Ovary (tissue), 9 donors: ENCODE results near the gene BICRA. TPM values are rescaled to one million over a fixed set of nuclear protein-coding genes. Genes with fewer than 3 reads are reported as not detected.

Experiments used
- DNase-seq, 5 donors: peaks; one replicate each; pipeline ENCODE4 v3.0.0-alpha.2; 2019 to 2020
- H3K27ac ChIP-seq, 2 donors: fragments of 200-600 bp; one replicate each; pipeline versions ENCODE4 v1.5.1 to v1.8.0; 2019 to 2022
- H3K27me3 ChIP-seq: fragments of 200-600 bp; one replicate; pipeline ENCODE4 v1.8.0; 2022
- H3K36me3 ChIP-seq: fragments of 200-600 bp; sonication (generic); one replicate; pipeline ENCODE4 v1.5.1; 2019
- H3K4me1 ChIP-seq: one replicate; pipeline ENCODE4 v1.8.1; 2013; ENCODE audit warnings: mild to moderate bottlenecking, moderate library complexity; ENCODE audit not compliant: insufficient read depth
- H3K4me3 ChIP-seq: fragments of 200-600 bp; sonication (generic); one replicate; pipeline ENCODE4 v1.5.1; 2017
- H3K9me3 ChIP-seq, 2 donors: fragments of 200-600 bp in 1 of 2; sonication (generic) in 1 of 2; one replicate each; pipeline versions ENCODE4 v1.5.1 to v1.8.1; 2013 to 2019; ENCODE audit warnings: mild to moderate bottlenecking in 1 of 2, moderate library complexity in 1 of 2
- EP300 ChIP-seq: sonication (generic); formaldehyde crosslinking; IDR thresholded peaks from one replicate; pipeline ENCODE4 v1.6.1; 2017; ENCODE audit warnings: antibody characterized with exemption
- POLR2A ChIP-seq: fragments of 450-650 bp; IDR thresholded peaks from one replicate; pipeline ENCODE4 v1.6.1; 2017; ENCODE audit warnings: antibody characterized with exemption, mild to moderate bottlenecking, moderate library complexity
- WGBS, 3 donors: extraction: QIAGEN DNeasy Blood & Tissue Kit in 1 of 3; methylation state at CpG; one replicate each; pipeline versions ENCODE4 v1.1.5 to v1.1.7; 2013 to 2017; 5-methylcytosine and 5-hydroxymethylcytosine counted together
- intact Hi-C, 4 donors: fragments of 100-400 bp; cut with DNase I; formaldehyde crosslinking; loops; one replicate each; pipeline versions ENCODE4 v1.11.0 to v1.15.1; 2022 to 2023
- polyA plus RNA-seq, 2 donors: library from polyadenylated mRNA; stranded (reverse); fragments of 200-250 nt in 1 of 2; fragments of 350-450 nt in 1 of 2; fragmentation: Illumina TruSeq in 1 of 2; extraction: RNeasy Lipid Tissue Mini Kit (QIAGEN cat#74804) in 1 of 2; gene quantifications; one replicate each; pipeline ENCODE4 v1.2.3, GENCODE V29; 2013 to 2014
- total RNA-seq, 7 donors: library from RNA; depleted of rRNA in 2 of 7; stranded (reverse); fragments of >200 nt in 2 of 7; fragmentation: NEBNext Ultra II Directional in 3 of 7; extraction: Animal tissue kit (Norgen Biotek cat#: 25700) in 3 of 7; gene quantifications; one replicate each; pipeline versions ENCODE4 v1.1.0 to v1.2.4, GENCODE V29; 2016 to 2023
- TF ChIP-seq, protein P1 (sequence below), 3 donors: fragments of 450-650 bp in 2 of 3; fragments of 200-600 bp in 1 of 3; IDR thresholded peaks; one replicate each; pipeline versions ENCODE4 v1.5.1 to v1.8.0; 2016 to 2022; ENCODE audit warnings: antibody characterized with exemption in 3 of 3, mild to moderate bottlenecking in 1 of 3
- donor health status: DM: no; HTN: no; CAD: no; lungs with moderate emphysema.
- donor health status: DM: no; HTN: no; CAD: no.
- donor health status: Bipolar disorder and iron deficiency.
- donor health status: DM: yes; HTN: yes; CAD: no.
- donor health status: DM: no; HTN: no; CAD: no.
- donor health status: DM: yes; HTN: yes; CAD: no.

The BICRA gene
- total and polyA plus RNA-seq, 9 donors: 3.7 to 21.7 (median 12.9) TPM

DNA sequence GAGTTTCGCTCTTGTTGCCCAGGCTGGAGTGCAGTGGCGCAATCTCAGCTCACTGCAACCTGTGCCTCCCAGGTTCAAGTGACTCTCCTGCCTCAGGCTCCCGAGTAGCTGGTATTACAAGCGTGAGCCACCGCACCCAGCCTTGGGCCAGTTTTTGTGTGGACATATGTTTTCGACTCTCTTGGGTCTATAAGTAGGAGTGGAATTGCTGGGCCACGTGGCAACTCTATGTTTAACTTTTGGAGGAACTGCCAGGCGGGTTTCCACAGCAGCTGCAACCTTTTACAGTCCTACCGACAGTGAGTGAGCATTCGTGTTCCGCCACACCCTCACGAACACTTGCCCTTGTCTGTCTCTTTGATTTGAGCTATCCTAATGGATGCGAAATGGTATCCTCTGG is 44.9 kb downstream of the BICRA start:
- H3K27ac ChIP-seq: no peak overlapping the region
- no peaks in the 10 kb centered on the region for H3K27me3 ChIP-seq
- WGBS, 3 donors: 95 to 96% (median 96%) methylated on average over 13 of the region's 13 CpGs
- intact Hi-C loops: no loop called here
- no peak for DNase-seq
- no peaks in the 10 kb centered on the region for H3K4me1 ChIP-seq
- H3K4me3 ChIP-seq: no peak overlapping the region
- no peaks in the 10 kb centered on the region for H3K9me3 ChIP-seq
- TF ChIP-seq, protein P1, sequence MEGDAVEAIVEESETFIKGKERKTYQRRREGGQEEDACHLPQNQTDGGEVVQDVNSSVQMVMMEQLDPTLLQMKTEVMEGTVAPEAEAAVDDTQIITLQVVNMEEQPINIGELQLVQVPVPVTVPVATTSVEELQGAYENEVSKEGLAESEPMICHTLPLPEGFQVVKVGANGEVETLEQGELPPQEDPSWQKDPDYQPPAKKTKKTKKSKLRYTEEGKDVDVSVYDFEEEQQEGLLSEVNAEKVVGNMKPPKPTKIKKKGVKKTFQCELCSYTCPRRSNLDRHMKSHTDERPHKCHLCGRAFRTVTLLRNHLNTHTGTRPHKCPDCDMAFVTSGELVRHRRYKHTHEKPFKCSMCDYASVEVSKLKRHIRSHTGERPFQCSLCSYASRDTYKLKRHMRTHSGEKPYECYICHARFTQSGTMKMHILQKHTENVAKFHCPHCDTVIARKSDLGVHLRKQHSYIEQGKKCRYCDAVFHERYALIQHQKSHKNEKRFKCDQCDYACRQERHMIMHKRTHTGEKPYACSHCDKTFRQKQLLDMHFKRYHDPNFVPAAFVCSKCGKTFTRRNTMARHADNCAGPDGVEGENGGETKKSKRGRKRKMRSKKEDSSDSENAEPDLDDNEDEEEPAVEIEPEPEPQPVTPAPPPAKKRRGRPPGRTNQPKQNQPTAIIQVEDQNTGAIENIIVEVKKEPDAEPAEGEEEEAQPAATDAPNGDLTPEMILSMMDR (IDR thresholded peaks at IDR 0.05): no peak
- H3K36me3 ChIP-seq: no peaks in the 10 kb centered on the region

DNA sequence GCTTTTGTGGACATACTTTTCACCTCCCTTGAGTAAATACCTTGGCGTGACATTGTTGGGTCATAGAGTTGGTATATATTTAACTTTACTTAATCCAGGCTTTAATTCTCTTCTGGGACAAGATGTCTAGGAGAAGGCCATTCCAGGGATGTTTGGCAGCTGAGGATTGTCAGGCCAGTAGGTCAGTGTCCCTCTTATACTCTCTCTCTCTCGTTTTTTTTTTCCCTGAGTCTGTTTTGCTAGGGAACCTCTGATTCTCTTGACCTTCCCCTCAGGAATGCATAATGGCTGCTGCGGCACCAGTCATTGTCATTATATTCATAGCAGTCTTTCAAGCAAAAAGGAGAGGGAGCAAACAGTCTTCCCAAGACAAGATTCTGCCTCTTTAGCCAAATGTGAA is 48.8 kb downstream of the BICRA start:
- 78 to 87% (median 86%) methylated on average over 3 of the region's 3 CpGs for WGBS, 3 donors
- no peak for TF ChIP-seq EP300
- TF ChIP-seq POLR2A: no peak
- TF ChIP-seq, protein P1 (IDR thresholded peaks at IDR 0.05): no peak
- H3K27ac ChIP-seq: no peak overlapping the region
- no peak for DNase-seq
- peaks cover 2% of the 10 kb centered on the region for H3K4me1 ChIP-seq
- intact Hi-C loops: no loop called here
- H3K4me3 ChIP-seq: no peak overlapping the region
- no peaks in the 10 kb centered on the region for H3K9me3 ChIP-seq
- no peaks in the 10 kb centered on the region for H3K36me3 ChIP-seq
- no peaks in the 10 kb centered on the region for H3K27me3 ChIP-seq

DNA sequence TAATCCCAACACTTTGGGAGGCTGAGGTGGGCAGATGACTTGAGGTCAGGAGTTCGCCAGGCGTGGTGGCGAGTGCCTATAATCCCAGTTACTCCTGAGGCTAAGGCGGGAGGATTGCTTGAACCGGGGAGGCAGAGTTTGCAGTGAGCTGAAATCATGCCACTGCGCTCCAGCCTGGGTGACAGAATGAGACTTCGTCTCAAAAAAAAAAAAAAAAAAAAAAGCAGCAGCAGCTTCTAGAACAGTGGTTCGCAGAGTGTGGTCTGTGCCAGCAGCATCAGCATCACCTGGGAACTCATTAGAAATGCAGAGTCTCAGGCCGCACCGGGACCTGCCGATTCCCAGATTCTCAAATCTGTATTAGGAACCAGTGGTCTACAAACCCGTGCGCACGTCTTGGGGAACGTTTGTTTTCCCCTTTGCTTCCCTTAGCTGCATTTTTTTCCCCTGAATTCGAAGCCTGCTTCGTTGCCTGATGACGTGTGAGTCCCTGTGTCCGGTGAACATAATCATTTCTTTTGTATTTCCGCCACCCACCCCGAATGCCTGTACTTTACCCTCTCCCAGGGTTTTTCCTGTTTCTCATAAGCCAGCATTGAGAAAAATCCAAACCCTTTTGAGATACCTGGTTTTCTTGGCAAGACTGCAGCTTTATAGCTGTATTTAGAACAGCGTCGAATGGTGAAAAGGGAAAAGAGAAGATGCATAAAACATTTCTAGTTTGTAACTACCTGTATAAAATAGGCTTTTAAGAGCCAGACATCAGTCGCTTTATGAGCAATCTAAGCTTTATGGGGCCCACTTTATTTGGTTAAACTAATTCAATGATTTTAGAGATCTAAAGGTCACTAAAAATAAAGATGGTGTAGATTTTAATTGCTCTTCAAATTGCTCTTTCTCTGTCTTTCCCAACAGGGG is 49.8 kb downstream of the BICRA start:
- no peak for TF ChIP-seq EP300
- no peak for TF ChIP-seq POLR2A
- TF ChIP-seq, protein P1 (IDR thresholded peaks at IDR 0.05): no peak
- Histone ChIP-seq H3K36me3 (no peaks in the 10 kb centered on the region), H3K4me3 (no peak overlapping the region), H3K27ac (no peak overlapping the region), H3K9me3 (no peaks in the 10 kb centered on the region), H3K27me3 (no peaks in the 10 kb centered on the region), H3K4me1 (peaks cover 2% of the 10 kb centered on the region)
- intact Hi-C loops: no loop called here
- no peak for DNase-seq
- WGBS, 3 donors: 87 to 92% (median 89%) methylated on average over 24 of the region's 24 CpGs

DNA sequence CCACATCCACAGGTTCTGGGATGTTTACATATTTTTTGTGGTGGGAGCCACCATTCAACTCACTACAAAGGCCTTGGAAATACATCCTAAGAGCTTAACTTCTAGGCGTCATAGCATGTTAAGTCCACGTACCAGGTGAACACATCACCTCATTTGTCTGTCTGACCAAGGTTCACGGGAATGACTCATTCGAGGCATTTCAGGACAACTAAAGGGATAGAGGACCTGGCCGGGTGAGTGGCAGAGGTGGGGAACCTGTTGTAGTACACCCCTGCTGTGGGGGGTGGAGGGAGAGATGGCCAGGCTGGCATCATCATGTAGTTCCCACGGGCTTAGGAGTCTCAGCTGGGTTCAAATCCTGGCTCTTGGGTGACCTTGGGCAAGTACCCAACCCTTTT is 51.5 kb downstream of the BICRA start:
- Histone ChIP-seq H3K4me1 (peaks cover 7% of the 10 kb centered on the region), H3K4me3 (no peak overlapping the region), H3K27ac (no peak overlapping the region), H3K36me3 (no peaks in the 10 kb centered on the region), H3K9me3 (no peaks in the 10 kb centered on the region), H3K27me3 (no peaks in the 10 kb centered on the region)
- intact Hi-C loops: loop anchor here in 1 of 4 donors (10.0 kb wide), 1 partner anchor 56 kb away; the partner anchor contains the start of gene BICRA
- TF ChIP-seq POLR2A (no peak), EP300 (no peak)
- TF ChIP-seq, protein P1 (IDR thresholded peaks at IDR 0.05): no peak
- WGBS, 3 donors: 81 to 88% (median 83%) methylated on average over 6 of the region's 6 CpGs
- DNase-seq: no peak
